ENCODE data around the gene ABHD12B. TPM values are rescaled to one million over a fixed set of nuclear protein-coding genes. Genes with fewer than 3 reads are reported as not detected.

The ABHD12B gene
- total and polyA plus RNA-seq, 2 donors (not counting 3 experiments of a cell fraction or from before 2014, with no cell fraction given): not detected

GRCh38 chr14:50835280-50835679 lies 36.6 kb upstream of the ABHD12B start:
- dilution Hi-C loops (cut with MboI; ENCODE audit: extremely low pct_ligation_motif_present, low sequenced_read_pairs): no loop called here
- BruUV-seq (replicated peaks): no TSS peak
- no peaks in the 10 kb centered on the region for H3K79me2 ChIP-seq (ENCODE audit: control insufficient read depth, insufficient read depth, low read length)
- no peak overlapping the region for H3K4me3 ChIP-seq (replicated peaks in 1 of 3; ENCODE audit: insufficient read depth in 1 of 3, low read depth in 1 of 3, low read length in 3 of 3)
- ChIA-PET CTCF (interaction anchor here (0.9 kb wide), 1 partner anchor 25 kb away, joined by 3 read pairs; no protein-coding TSS in a partner anchor), POLR2A (no interaction called here)
- intact Hi-C loops (cut with micrococcal nuclease): loop anchor here (10.0 kb wide), 1 partner anchor 520 kb away; the partner anchor contains the start of genes DMAC2L and L2HGDH
- H3K27ac ChIP-seq (ENCODE audit: insufficient read depth, low read depth, low read length): no peak overlapping the region
- H3K4me2 ChIP-seq (ENCODE audit: insufficient read depth, low read length): no peak overlapping the region
- no peaks in the 10 kb centered on the region for H3K9me3 ChIP-seq (replicated peaks; ENCODE audit: control insufficient read depth, insufficient read depth, low read length)
- H3K36me3 ChIP-seq (ENCODE audit: control insufficient read depth in 2 of 2, extremely low read depth in 1 of 2, insufficient read depth in 2 of 2, low read length in 2 of 2): no peaks in the 10 kb centered on the region
- H3K4me1 ChIP-seq (ENCODE audit: control insufficient read depth, extremely low read depth, insufficient read depth, low read length): peaks cover 7% of the 10 kb centered on the region
- H3K9ac ChIP-seq (replicated peaks; ENCODE audit: extremely low read depth, insufficient read depth, low read length): no peak overlapping the region
- TF ChIP-seq MYC (IDR thresholded peaks at IDR 0.05; ENCODE audit: low read depth, low read length) (no peak), EZH2 (IDR thresholded peaks at IDR 0.05; ENCODE audit: borderline replicate concordance, low read depth, low read length, severe bottlenecking) (no peak), GATA2 (IDR thresholded peaks at IDR 0.05; ENCODE audit: insufficient read depth, insufficient read length, low read depth, low read length) (no peak), MAX (IDR thresholded peaks at IDR 0.05; ENCODE audit: insufficient read depth, insufficient read length) (no peak), CTCF (IDR thresholded peaks at IDR 0.05; ENCODE audit: extremely low read depth in 1 of 2, insufficient read depth in 1 of 2, low read depth in 1 of 2, low read length in 2 of 2) (no peak), POLR2AphosphoS5 (IDR thresholded peaks at IDR 0.05; ENCODE audit: insufficient read depth, low read depth, low read length) (no peak), POLR2A (IDR thresholded peaks at IDR 0.05; ENCODE audit: low read depth, low read length) (no peak), JUN (IDR thresholded peaks at IDR 0.05; ENCODE audit: borderline replicate concordance, insufficient read depth, insufficient read length, low read depth) (no peak), FOS (IDR thresholded peaks at IDR 0.05; ENCODE audit: borderline replicate concordance, insufficient read depth, low read length) (no peak)
- H3K27me3 ChIP-seq (ENCODE audit: control insufficient read depth in 2 of 2, insufficient read depth in 2 of 2, low read length in 2 of 2): peaks cover 2 to 6% of the 10 kb centered on the region in 2 experiments
- no peak overlapping the region for H2AFZ ChIP-seq (ENCODE audit: low read depth, low read length)
- DNase-seq (ENCODE audit: low read depth, low spot score) (no peak), FAIRE-seq (no peak)
- H3K9me1 ChIP-seq (replicated peaks; ENCODE audit: control insufficient read depth, extremely low read depth, insufficient read depth, low read length): no peaks in the 10 kb centered on the region
- no peaks in the 10 kb centered on the region for H4K20me1 ChIP-seq (replicated peaks; ENCODE audit: control insufficient read depth, extremely low read depth, insufficient read depth, low read length)
